Stimulated activated CD4-positive, alpha-beta T cell treated with anti-CD3 and anti-CD28 coated beads, Interleukin-4, amount 100 ng/mL, for 24 hours (primary cell): ENCODE results near the gene MOB2.
"Not testable (repeated sequence)": the region's sequence is repeated elsewhere in the genome, so short reads cannot be mapped to it uniquely, and the experiment has no call there.

ENCODE experiments used
- DNase-seq: peaks from one replicate; pipeline ENCODE4 v3.0.0-alpha.2; 2020

Gene MOB2

DNA sequence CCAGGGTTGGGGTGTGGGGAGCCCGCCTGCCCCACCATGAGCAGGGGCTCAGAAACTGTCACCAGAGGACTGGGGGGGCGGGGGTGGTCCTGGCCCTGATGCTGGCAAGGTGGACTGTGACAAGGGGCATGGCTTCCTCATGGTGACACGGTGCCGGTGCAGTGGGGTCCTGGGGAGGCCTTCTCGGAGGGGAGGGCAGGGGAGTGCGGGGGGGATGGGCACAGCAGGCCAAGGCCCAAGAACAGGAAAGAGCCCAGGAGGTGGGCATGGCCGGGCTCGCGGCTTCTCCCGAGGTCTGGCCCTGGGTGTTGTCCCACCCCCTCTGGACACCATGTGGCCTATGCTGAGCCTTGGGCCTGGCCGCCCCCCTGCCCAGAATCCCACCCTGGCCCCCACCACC is 47.2 kb downstream of the MOB2 start:
- no peak for DNase-seq

- no peak for DNase-seq
Observed at GRCh38 chr11:1438967-1439330, 47.6 kb downstream of the MOB2 start.

GRCh38 chr11:1438261-1438966 is 48.2 kb downstream of the MOB2 start:
- DNase-seq = no peak

DNA sequence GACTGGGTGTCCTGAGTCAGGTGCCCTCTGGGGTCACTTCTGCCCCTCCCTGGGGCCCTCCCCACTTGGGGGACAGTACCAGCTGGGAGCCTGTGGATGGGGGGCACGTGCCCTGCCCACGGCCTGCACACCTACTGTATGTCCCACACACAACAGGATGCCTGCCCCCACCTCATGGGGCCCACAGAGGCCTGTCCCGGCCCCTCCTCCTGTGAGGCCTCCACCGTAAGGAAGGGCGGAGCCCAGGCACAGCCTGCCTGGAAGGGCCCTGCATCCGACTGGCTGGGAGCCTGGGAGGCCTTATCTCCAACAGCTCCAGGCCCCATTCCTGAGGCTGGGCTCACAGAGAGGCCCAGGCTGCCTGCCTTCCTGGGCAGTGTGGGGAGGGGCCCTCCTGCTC is 49.1 kb downstream of the MOB2 start:
- DNase-seq = no peak

- no peak for DNase-seq
Observed at GRCh38 chr11:1436468-1437039, 50.0 kb downstream of the MOB2 start.

- no peak for DNase-seq
Observed at GRCh38 chr11:1435820-1436467, 50.6 kb downstream of the MOB2 start.

GRCh38 chr11:1435479-1435819 is 51.1 kb downstream of the MOB2 start:
- not testable (repeated sequence) for DNase-seq

DNA sequence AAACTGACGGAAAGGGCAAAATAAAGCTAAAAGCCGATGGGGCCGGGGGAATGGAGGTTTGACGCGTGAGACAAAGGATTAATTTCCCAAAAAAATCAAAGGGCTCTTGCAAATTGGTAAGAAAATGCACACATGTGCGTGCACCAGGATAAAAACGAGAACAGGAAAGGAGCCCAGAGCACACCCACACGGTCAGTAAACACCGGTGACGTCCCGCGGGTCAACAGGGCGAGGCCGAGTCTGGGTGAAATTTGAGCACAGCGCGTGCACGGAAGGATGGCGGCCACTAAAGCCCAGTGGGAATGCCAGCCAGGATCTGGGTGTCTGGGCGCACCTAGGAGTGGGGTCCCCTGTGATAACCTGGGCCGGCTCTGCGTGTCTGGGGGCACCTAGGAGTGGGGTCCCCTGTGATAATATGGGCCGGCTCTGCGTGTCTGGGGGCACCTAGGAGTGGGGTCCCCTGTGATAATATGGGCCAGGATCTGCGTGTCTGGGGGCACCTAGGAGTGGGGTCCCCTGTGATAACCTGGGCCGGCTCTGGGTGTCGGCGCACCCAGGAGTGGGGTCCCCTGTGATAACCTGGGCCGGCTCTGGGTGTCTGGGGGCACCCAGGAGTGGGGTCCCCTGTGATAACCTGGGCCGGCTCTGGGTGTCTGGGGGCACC is 52.5 kb downstream of the MOB2 start:
- DNase-seq = no peak

DNA sequence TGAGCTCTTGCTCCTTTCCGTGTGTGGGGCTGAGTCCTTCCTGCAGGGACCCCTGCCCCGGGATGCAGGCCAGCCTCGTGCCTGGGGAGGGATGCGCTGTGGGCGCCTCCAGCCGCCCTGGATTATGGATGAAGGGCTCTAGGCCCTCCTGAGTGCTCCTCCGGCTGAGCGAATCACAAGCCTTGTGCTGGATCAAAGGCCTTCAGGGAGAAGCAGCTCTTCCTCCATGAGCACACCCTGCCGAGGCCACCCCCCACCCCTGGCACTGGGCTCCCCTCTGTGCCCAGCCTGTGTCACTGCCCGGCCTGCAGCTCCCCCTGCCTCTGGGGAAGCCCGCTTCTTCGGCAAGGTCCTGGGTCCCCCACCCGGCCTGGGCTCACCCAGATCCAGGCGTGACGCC is 53.0 kb downstream of the MOB2 start:
- DNase-seq = no peak

DNA sequence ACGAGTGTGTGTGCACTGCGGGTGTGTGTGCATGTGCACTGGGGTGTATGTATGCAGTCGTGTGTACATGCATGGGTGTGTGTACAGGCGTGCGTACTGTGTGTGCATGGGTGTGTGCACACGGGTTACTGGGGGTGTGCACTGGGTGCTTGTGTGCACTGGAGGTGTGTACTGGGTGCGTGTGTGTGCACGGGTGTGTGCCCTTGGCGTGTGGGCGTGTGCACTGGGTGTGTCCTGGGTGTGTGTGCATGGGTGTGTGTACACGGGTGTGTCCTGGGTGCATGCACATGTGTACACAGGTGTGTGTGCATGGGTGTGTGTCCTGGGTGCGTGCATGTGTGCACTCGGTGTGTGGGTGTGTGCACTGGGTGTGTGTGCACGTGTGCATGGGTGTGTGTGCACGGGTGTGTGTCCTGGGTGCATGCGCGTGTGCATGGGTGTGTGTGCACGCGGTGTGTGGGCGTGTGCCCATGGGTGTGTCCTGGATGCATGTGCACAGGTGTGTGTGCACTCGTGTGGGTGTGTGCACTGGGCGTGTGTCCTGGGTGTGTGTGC is 57.7 kb downstream of the MOB2 start:
- DNase-seq = no peak

GRCh38 chr11:1425439-1425838 is 61.1 kb downstream of the MOB2 start:
- DNase-seq = no peak

DNA sequence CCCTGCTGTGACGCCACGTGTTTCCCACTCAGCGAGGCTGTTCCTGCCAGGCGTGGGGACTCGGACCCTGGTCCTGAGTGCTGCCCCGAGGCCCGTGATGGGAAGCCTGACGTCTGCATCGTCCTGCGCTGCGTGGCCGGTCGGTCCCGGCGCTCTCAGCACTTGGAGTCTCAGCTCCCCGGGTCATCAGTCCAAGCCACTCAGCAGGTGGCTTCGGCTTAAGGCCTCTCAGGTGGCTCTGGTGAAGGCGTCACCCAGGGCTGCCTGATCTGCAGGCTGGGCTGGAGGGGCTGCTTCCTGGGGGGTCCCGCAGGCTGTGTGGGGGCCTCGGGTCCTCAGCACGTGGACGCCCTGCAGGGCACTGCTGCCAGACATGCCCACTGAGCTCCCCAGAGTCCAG is 61.6 kb downstream of the MOB2 start:
- DNase-seq = no peak

DNA sequence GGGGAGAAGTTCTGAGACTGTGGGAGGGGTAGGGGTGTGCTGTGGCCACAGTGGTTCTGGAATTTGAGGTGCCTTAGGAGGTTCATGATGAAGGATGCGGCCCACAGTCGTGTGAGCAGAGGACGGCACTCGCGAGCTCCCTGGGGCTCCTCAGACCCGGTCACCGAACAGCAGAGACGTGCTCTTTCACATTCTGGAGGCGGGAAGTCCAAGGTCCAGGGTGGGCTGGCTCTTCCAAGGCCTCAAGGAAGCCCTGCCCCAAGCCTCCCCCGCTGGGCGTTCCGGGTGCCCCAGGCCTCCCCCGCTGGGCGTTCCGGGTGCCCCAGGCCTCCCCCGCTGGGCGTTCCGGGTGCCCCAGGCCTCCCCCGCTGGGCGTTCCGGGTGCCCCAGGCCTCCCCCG is 63.2 kb downstream of the MOB2 start:
- not testable (repeated sequence) for DNase-seq

DNA sequence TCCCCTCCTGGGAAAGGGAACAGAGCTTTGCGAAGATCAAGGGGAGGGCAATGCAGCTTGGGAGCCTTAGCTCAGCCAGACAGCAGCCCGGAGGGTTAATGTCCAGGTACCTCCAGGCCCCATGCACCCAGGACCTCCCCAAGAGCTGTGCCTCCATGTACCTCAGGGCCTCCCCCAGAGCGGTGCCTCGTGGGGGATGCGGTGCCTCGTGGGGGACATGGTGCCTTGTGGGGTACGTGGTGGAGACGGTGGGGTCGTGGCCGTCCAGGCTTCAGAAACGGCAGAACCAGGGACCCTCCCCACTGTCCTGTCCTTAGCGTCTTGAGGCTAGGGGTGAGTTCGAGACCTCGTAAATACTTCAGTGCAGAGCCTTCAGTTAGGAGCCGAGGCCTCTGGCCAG is 63.6 kb downstream of the MOB2 start:
- no peak for DNase-seq

GRCh38 chr11:1422481-1422880 is 64.1 kb downstream of the MOB2 start:
- DNase-seq = no peak

GRCh38 chr11:1421291-1421690 is 65.3 kb downstream of the MOB2 start:
- DNase-seq = no peak

DNA sequence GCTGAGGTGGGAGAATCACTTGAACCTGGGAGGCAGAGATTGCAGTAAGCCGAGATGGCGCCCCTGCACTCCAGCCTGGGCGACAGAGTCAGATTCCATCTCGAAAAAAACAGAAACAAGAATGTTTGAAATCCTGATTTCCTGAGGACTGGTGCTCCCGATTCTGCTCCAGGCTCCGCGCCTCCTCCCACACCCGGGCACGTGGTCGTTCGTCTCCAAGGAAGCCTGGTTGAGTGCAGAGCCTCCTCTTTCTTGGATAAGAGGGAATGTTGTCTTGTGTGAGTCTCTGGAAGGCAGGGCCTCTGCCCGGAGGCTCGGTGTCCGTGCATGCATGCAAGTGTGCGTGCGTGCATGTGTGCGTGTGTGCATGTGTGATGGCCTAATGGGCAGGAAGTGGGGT is 66.8 kb downstream of the MOB2 start:
- DNase-seq = no peak
